Stimulated activated effector memory CD8-positive, alpha-beta T cell treated with anti-CD3 and anti-CD28 coated beads, Interleukin-12 subunit alpha, Interleukin-12 subunit beta, amount 100 ng/mL, for 72 hours (primary cell): Measurements from ENCODE around the gene SLC35A1.
"Not testable (repeated sequence)": the region's sequence is repeated elsewhere in the genome, so short reads cannot be mapped to it uniquely, and the experiment has no call there.

ENCODE experiments used
- ATAC-seq: fragments of 150-1000 bp; cut with Tn5 transposase; 2 replicates; pipeline ENCODE4 v1.10.0; 2021
- DNase-seq, 2 donors: peaks; one replicate each; pipeline ENCODE4 v3.0.0; 2021 to 2022; ENCODE audit warnings: low spot score in 2 of 2
- H3K27ac Mint-ChIP-seq: one replicate; pipeline ENCODE4 v1.8.0; 2022; ENCODE audit warnings: mild to moderate bottlenecking, mixed read lengths
- H3K36me3 Mint-ChIP-seq: one replicate; pipeline ENCODE4 v1.8.0; 2022; ENCODE audit warnings: mild to moderate bottlenecking, mixed read lengths
- H3K4me1 Mint-ChIP-seq: one replicate; pipeline ENCODE4 v1.8.0; 2022; ENCODE audit warnings: mixed read lengths
- H3K4me3 Mint-ChIP-seq: one replicate; pipeline ENCODE4 v1.8.0; 2022; ENCODE audit warnings: mild to moderate bottlenecking, mixed read lengths
- H3K9me3 Mint-ChIP-seq: one replicate; pipeline ENCODE4 v1.8.0; 2022; ENCODE audit warnings: mixed read lengths

The SLC35A1 gene, protein sequence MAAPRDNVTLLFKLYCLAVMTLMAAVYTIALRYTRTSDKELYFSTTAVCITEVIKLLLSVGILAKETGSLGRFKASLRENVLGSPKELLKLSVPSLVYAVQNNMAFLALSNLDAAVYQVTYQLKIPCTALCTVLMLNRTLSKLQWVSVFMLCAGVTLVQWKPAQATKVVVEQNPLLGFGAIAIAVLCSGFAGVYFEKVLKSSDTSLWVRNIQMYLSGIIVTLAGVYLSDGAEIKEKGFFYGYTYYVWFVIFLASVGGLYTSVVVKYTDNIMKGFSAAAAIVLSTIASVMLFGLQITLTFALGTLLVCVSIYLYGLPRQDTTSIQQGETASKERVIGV

DNA sequence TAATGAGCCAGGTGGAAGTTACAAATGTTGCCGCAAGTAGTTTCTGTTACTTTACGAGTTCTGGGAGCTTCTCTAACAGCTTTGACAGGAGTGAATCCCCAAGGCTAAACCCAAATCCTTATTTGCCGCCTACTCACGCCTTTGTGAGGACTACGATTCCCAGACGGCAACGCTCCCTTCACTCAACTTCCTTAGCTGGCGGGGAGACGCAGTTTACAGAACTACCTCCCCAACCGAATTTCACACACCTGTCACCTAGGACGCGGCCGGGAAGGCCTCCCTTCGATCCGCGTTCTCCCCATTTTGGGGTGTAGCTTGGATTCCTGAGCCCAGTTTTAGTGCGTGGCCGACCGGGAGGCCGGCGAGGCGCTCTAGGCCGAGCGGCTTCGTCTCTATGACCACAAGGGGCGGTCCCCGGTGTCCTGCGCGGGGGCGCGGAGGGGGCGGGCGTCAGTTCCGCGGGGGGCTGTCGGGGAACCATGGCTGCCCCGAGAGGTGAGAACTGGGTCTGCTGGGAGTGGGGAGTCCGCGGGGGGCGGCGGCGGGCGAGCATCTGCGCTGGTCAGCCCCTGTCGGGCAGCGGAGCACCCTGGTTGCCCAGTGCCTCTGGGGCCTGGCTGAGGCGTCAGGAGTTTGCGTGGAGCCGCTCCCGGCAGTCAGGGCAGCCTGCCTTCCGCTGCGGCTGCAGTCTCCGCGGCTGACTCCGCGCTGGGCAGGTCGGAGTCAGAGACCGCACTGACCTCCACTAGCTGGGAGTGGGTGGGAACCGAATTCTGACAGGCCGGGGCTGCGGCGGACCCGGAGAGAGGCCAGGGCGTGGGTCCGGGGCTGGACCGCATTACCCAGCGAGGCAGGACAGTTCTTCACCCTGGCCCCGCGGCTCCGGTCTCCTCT is at the start of gene SLC35A1:
Gene SLC35A1 (plus strand): TSS at position 450 of the 894 bp plus-strand sequence. CDS start 30 bp downstream, at position 480.
- Mint-ChIP-seq H3K4me3 (peak within 1 kb of the TSS; percentile 94), H3K27ac (peak within 1 kb of the TSS; percentile 99), H3K36me3 (peaks cover 5% of the 10 kb centered on the region), H3K9me3 (no peaks in the 10 kb centered on the region), H3K4me1 (peaks cover 8% of the 10 kb centered on the region)
- peak; percentile 87 to 96 for DNase-seq
- peak; percentile 94 for ATAC-seq

DNA sequence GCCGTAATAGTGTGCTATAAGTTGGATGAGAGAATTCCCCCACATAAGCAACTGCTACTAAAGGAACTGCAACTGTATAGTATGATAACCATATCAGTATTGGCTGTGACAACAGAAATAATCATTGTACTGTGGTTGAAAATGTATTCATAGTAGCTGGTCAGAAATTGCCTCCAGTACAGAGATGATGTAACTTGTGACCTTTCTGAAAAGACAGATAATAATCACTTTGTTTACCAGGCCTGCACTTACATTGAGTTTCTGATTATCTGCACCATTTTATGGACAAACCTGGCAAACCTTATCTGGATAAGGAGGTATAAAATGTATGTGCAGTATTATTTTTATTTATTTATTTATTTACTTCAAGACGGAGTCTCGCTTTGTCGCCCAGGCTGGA is 46.0 kb upstream of the SLC35A1 start:
- no peak for ATAC-seq
- no peaks in the 10 kb centered on the region for H3K4me1 Mint-ChIP-seq

DNA sequence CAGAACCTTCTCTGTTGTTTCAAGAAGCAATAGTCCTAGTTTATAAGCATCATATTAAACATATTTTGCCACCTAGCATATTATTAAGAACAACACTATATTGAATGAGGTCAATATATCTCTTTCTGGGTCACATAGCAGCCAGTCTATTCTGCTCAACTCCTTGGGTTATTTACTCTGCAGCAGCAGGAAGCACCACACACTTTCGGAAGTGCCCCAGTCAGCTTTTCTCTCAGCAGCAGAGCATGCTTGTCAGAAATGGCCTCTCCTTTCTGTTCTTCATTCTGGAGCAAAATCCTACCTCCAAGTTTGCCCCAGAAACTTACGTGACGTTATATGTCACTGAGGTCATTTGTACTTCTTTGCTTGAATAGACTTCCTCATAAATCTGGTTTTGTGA is 42.3 kb upstream of the SLC35A1 start:
- H3K36me3 Mint-ChIP-seq: no peaks in the 10 kb centered on the region
- no peak for DNase-seq
- no peaks in the 10 kb centered on the region for H3K4me1 Mint-ChIP-seq
- ATAC-seq: no peak
- no peaks in the 10 kb centered on the region for H3K9me3 Mint-ChIP-seq
- no peak overlapping the region for H3K27ac Mint-ChIP-seq
- no peak overlapping the region for H3K4me3 Mint-ChIP-seq

More for the DNA sequence above, 46.0 kb upstream of the SLC35A1 start:
- no peak overlapping the region for H3K27ac Mint-ChIP-seq
- no peak overlapping the region for H3K4me3 Mint-ChIP-seq
- H3K9me3 Mint-ChIP-seq: no peaks in the 10 kb centered on the region
- H3K36me3 Mint-ChIP-seq: no peaks in the 10 kb centered on the region
- DNase-seq: no peak

DNA sequence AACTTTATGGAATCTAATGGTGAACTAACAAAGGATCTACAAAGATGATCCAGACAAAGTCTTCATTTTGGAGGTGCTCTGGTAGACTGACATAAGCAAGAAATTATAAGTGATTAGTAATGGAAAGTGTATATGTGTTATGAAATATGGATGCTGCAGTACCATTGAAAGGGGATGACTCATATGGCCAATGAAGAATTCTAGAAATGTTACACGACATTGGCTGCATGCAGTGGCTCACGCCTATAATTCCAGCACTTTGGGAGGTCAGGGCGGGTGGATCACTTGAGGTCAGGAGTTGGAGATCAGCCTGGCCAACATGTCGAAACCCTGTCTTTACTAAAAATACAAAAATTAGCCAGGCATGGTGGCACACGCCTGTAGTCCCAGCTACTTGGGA is 41.5 kb upstream of the SLC35A1 start:
- Mint-ChIP-seq H3K9me3 (no peaks in the 10 kb centered on the region), H3K27ac (no peak overlapping the region), H3K4me1 (no peaks in the 10 kb centered on the region), H3K36me3 (no peaks in the 10 kb centered on the region), H3K4me3 (no peak overlapping the region)
- DNase-seq (no peak), ATAC-seq (no peak)

DNA sequence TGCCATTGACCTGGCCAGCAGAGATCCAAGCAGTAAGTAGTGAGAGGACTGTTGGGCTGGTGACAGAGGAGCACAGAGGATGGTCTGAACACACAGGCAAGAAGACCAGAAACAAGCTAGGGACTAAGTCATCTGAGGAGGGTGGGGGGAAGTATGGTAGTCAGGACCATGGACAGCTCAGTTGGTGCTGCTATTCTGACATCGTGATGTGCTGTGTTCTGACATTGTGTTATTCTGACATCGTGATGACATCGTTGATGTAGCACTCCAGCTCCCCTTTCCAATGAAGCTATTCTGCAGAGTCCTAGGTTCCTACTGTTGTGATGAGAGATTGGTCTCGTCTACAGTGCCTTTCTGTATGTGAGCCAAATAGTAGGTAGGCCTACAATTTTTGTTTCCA is 36.3 kb upstream of the SLC35A1 start:
- H3K27ac Mint-ChIP-seq: no peak overlapping the region
- peak; percentile 10 to 62 for DNase-seq

DNA sequence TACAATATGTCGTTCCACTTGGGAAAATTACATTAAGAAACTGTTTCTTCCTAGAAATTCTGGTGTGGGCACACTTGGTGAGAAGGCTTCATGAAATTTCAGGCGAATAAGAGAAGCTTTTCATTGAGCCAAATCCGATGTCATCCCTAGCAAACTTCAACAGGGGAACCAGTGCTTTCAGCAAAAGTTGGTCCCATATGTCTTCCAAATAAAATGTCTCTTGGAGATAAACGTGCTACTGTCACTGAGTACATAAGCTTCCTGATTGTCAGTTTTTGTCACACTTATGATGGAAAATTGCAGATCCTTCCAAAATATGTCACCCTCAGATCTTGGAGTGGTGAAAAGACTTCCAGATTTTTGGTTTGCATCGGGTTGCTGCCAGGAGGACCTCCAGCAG is 31.1 kb upstream of the SLC35A1 start:
- DNase-seq: no peak
- no peaks in the 10 kb centered on the region for H3K36me3 Mint-ChIP-seq
- H3K4me1 Mint-ChIP-seq: no peaks in the 10 kb centered on the region
- no peak overlapping the region for H3K4me3 Mint-ChIP-seq
- ATAC-seq: no peak
- H3K27ac Mint-ChIP-seq: no peak overlapping the region
- H3K9me3 Mint-ChIP-seq: peaks cover 3% of the 10 kb centered on the region

More for the DNA sequence above, 36.3 kb upstream of the SLC35A1 start:
- H3K4me1 Mint-ChIP-seq: no peaks in the 10 kb centered on the region
- no peak overlapping the region for H3K4me3 Mint-ChIP-seq
- no peaks in the 10 kb centered on the region for H3K9me3 Mint-ChIP-seq
- ATAC-seq: peak; percentile 51
- H3K36me3 Mint-ChIP-seq: no peaks in the 10 kb centered on the region

DNA sequence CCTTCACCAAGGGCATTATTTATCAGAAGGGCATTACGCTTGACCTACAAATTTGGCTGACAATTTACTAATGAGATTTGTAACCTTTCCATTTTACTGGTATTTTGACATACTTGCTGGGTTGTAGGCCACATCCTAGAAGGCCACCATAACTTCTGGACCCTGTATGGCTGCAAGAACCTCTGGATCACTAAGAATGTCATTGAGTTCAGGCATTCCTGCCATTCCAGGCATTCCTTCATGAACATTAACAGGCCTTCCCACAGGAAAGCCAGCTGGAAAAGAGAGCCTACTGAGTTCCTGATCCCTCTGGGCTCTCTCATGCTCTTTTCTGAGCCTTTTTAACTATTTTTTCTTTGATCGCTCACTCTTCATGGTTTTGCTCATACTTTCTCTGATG is 28.4 kb upstream of the SLC35A1 start:
- no peaks in the 10 kb centered on the region for H3K4me1 Mint-ChIP-seq
- H3K4me3 Mint-ChIP-seq: no peak overlapping the region
- no peak overlapping the region for H3K27ac Mint-ChIP-seq
- DNase-seq (no peak), ATAC-seq (no peak)
- no peaks in the 10 kb centered on the region for H3K36me3 Mint-ChIP-seq
- H3K9me3 Mint-ChIP-seq: peaks cover 4% of the 10 kb centered on the region

DNA sequence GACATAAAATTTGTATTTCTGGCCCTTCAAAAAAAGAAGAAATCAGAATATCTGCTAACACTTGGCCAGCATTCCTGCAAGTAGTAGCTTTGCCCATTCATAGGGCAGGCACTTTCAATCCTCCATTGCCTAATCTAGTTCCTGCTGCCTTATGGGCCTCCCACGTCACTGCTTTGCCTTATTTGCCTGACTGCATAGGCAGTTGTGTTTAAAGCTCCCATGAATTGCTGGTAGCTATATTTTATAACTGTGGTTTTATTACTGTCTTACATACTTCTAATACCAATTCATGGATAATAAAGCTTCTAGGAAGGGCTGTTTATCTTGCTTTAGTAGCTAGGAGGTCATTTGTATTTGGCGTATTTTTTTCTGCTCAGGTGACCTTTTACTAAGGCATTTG is 7.7 kb upstream of the SLC35A1 start:
- Mint-ChIP-seq H3K4me3 (no peak overlapping the region), H3K36me3 (no peaks in the 10 kb centered on the region), H3K27ac (no peak overlapping the region), H3K4me1 (no peaks in the 10 kb centered on the region), H3K9me3 (peaks cover 5% of the 10 kb centered on the region)
- no peak for DNase-seq
- no peak for ATAC-seq

DNA sequence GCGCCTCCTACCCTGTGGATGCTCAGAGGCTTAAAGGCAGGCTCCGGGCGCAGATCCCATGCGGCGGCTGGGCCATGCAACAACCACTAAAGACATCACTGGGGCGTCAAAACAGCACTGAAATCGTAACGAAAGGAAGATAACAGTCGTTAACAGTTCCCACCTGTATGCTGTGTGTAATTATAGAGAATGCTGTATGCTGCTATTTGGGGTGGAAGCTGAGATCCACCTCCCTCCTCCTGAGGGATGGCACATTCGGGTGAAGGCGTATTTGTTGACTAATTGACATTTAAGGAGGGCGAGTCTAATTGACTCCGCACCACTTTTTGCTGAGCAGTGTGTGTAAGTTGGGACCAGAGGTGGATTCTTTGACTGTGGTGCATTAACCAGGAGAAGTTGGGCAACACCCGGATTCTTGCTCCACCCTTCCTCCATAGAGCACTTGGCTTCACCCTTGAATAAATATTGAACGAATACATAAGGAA is 687 bp downstream of the SLC35A1 start:
- peaks cover 8% of the 10 kb centered on the region for H3K4me1 Mint-ChIP-seq
- peak; percentile 85 for ATAC-seq
- H3K36me3 Mint-ChIP-seq: peaks cover 5% of the 10 kb centered on the region
- H3K4me3 Mint-ChIP-seq: peak overlapping the region; percentile 94
- DNase-seq: peak in 1 of 2 donors; percentile 53
- H3K27ac Mint-ChIP-seq: peak overlapping the region; percentile 99
- H3K9me3 Mint-ChIP-seq: no peaks in the 10 kb centered on the region

DNA sequence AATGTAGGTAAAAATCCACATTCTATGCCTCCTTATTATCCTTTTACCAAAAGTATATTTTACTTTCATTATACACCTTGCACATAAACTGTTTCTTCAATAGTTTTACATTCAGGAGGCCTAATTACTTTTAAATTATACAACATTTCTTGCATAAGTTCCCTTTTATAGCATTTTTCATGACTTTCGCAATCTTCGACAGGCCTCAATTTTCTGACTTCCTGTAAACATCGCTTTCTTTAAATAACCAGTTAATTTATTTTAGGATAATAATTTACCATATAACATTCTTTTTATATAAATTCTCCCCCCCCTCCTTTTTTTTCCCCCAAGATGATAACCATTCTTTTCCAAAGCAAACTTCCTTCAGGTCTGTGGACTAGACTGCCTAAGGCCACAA is 9.2 kb downstream of the SLC35A1 start:
- no peaks in the 10 kb centered on the region for H3K9me3 Mint-ChIP-seq
- H3K4me1 Mint-ChIP-seq: peaks cover 18% of the 10 kb centered on the region
- ATAC-seq (no peak), DNase-seq (no peak)
- H3K36me3 Mint-ChIP-seq: no peaks in the 10 kb centered on the region
- no peak overlapping the region for H3K4me3 Mint-ChIP-seq
- no peak overlapping the region for H3K27ac Mint-ChIP-seq

DNA sequence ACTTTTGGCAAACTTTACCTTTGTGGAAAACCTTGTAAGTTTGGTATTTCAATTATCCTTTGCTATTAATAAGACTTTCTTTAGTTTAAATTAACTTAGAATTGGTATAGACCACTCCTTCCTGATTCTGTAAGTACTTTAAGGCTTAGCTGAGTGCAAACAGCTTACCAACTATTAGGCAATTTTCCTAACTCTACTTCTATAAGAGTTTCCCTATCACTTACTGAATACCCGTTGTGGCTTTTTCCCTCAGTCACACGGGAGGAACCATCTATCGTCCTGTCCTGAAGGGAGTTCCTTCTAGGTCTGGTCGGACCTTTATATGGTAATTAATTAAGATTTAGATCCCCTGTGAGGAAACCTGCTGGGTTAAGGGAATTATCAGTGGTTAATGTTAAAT is 9.6 kb downstream of the SLC35A1 start:
- Mint-ChIP-seq H3K4me1 (peaks cover 18% of the 10 kb centered on the region), H3K4me3 (no peak overlapping the region), H3K36me3 (no peaks in the 10 kb centered on the region), H3K9me3 (no peaks in the 10 kb centered on the region), H3K27ac (no peak overlapping the region)
- DNase-seq (no peak), ATAC-seq (no peak)

DNA sequence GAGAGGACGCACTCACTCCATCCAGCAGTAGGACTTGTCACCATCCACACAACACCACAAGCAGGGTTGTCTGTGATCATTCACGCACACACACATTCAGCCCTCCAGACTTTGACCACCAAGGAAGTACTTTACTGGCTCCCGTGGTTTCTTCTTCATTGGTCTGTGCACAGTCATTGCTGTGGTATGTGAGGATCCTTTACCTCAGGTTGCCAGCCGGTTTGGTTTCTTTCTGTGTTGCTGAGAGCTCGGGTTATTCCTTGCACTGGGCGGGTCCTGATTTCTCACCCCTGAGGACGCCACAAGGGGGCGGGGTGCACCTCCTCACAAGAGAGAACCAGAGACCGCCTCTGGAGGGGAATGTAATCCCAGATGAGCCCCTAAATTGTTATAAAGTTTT is 11.2 kb downstream of the SLC35A1 start:
- DNase-seq (no peak), ATAC-seq (peak; percentile 73)
- Mint-ChIP-seq H3K4me1 (peaks cover 18% of the 10 kb centered on the region), H3K9me3 (no peaks in the 10 kb centered on the region), H3K36me3 (no peaks in the 10 kb centered on the region), H3K27ac (peak overlapping the region; percentile 3), H3K4me3 (no peak overlapping the region)

DNA sequence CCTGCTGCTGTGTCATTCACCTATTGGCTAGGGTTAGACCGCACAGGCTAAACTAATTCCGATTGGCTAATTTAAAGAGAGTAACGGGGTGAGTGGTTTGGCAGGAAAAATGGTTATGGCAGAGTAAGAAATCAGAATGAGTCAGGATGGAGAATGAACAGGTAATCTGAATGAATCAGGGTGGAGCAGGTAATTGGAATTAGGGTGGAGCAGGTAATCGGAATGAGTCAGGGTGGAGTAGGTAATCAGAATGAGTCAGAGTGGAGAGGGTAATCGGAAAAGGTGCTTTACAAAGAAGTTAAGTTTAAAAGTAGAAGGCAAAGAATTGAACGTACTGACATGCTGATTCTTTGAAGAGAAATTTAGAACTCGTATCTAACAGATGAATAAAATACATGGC is 11.7 kb downstream of the SLC35A1 start:
- Mint-ChIP-seq H3K9me3 (no peaks in the 10 kb centered on the region), H3K36me3 (no peaks in the 10 kb centered on the region), H3K4me3 (no peak overlapping the region), H3K4me1 (peaks cover 18% of the 10 kb centered on the region), H3K27ac (peak overlapping the region; percentile 3)
- ATAC-seq: no peak
- DNase-seq: no peak

DNA sequence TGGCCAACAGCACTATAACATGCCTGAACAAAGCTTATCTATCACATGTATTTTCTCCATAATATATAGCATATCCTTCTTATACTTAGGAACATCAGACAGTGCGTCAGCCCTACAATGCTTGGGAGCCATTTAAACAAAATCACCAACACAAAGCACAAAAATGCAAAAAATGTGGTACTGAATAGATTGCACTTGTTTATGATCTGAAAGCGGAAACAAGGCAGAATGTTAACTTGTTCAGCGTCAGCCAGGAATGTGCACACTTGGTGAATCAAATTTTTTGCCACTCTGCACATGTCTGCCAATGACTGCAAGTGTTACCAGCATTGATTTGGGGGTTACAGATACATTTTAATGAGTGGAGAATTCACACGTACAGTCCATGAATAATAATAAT is 14.8 kb downstream of the SLC35A1 start:
- no peaks in the 10 kb centered on the region for H3K36me3 Mint-ChIP-seq
- no peaks in the 10 kb centered on the region for H3K9me3 Mint-ChIP-seq
- ATAC-seq: no peak
- H3K27ac Mint-ChIP-seq: no peak overlapping the region
- H3K4me1 Mint-ChIP-seq: peaks cover 18% of the 10 kb centered on the region
- H3K4me3 Mint-ChIP-seq: no peak overlapping the region
- no peak for DNase-seq

DNA sequence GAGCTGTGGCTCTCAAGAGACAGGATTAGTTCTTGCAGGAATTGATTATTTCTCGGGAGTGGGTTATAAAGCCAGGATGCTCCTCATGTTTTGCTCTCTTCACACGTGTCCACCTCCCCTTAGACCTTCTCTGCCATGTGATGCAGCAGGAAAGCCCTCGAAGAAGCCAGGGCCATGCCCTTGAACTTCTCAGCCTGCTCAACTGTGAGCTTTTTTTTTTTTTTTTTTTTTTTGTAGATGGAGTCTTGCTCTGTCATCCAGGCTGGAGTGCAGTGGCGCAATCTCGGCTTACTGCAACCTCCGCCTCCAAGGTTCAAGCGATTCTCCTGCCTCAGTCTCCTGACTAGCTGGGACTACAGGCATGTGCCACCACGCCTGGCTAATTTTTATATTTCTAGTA is 16.6 kb downstream of the SLC35A1 start:
- not testable (repeated sequence) for H3K9me3 Mint-ChIP-seq, H3K36me3 Mint-ChIP-seq
- H3K27ac Mint-ChIP-seq: peak overlapping the region; percentile 32

More for the DNA sequence above, 16.6 kb downstream of the SLC35A1 start:
- not testable (repeated sequence) for DNase-seq, H3K4me1 Mint-ChIP-seq, ATAC-seq, H3K4me3 Mint-ChIP-seq
